ENCODE results near the gene ANKRD12.

- TF ChIP-seq, protein P1, sequence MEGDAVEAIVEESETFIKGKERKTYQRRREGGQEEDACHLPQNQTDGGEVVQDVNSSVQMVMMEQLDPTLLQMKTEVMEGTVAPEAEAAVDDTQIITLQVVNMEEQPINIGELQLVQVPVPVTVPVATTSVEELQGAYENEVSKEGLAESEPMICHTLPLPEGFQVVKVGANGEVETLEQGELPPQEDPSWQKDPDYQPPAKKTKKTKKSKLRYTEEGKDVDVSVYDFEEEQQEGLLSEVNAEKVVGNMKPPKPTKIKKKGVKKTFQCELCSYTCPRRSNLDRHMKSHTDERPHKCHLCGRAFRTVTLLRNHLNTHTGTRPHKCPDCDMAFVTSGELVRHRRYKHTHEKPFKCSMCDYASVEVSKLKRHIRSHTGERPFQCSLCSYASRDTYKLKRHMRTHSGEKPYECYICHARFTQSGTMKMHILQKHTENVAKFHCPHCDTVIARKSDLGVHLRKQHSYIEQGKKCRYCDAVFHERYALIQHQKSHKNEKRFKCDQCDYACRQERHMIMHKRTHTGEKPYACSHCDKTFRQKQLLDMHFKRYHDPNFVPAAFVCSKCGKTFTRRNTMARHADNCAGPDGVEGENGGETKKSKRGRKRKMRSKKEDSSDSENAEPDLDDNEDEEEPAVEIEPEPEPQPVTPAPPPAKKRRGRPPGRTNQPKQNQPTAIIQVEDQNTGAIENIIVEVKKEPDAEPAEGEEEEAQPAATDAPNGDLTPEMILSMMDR (IDR thresholded peaks at IDR 0.05): no peak
- TF ChIP-seq POLR2A (IDR thresholded peaks at IDR 0.05): peak in 1 of 4 donors; percentile 22
These were observed 836 bp downstream of the ANKRD12 start for GRCh38 chr18:9137168-9138066.

Measured in esophagus squamous epithelium (tissue), 4 donors.